PC-3 (cell line): Measurements from ENCODE around the gene KCNQ2.

Experiments used
- EZH2phosphoT487 ChIP-seq: fragments of 300-600 bp; sonication (generic); IDR thresholded peaks from 2 replicates; pipeline ENCODE4 v1.6.1; 2018; ENCODE audit warnings: mild to moderate bottlenecking, antibody characterized with exemption, low read length, borderline replicate concordance
- TF ChIP-seq, protein P1 (sequence below): fragments of 300-600 bp; sonication (generic); conservative IDR thresholded peaks from 2 replicates; pipeline ENCODE4 v1.5.1; 2017; ENCODE audit warnings: antibody characterized with exemption, low read depth, mild to moderate bottlenecking, low read length

DNA sequence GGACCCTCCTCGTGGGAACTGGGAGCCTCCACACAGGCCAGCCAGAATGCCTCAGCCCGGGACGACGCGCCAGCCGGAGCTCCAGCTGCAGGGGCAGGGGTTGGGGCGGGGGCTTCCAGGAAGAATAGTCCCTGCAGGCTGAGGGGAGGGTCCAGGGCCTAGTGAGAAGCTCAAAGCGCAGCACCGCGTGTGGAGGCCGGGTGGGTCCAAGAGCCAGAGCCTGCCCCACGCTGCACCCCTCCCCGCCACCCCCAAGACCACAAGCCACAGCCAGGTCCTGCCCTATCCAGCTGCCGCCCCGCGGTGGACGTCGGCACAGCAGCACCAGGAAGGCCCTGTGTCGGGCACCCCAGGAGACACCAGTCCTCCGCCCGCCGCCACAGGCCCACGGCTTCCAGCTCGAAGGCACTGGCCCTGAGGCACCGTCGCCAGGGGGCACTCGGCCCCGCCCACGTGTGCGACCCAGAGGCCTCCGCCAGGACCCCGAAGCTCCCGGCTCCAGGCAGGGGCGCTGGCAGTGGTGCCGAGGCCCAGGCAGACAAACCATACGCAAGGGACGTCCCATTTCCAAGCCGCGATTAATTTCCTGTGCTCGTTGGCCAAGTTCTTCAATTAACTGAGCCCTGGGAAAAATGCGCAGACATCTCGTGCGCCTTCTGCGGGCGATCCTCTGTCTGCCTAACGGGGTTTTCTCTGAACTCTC lies 19.5 kb downstream of the KCNQ2 start:
- TF ChIP-seq, protein P1, sequence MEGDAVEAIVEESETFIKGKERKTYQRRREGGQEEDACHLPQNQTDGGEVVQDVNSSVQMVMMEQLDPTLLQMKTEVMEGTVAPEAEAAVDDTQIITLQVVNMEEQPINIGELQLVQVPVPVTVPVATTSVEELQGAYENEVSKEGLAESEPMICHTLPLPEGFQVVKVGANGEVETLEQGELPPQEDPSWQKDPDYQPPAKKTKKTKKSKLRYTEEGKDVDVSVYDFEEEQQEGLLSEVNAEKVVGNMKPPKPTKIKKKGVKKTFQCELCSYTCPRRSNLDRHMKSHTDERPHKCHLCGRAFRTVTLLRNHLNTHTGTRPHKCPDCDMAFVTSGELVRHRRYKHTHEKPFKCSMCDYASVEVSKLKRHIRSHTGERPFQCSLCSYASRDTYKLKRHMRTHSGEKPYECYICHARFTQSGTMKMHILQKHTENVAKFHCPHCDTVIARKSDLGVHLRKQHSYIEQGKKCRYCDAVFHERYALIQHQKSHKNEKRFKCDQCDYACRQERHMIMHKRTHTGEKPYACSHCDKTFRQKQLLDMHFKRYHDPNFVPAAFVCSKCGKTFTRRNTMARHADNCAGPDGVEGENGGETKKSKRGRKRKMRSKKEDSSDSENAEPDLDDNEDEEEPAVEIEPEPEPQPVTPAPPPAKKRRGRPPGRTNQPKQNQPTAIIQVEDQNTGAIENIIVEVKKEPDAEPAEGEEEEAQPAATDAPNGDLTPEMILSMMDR, result peak; percentile 47
- TF ChIP-seq EZH2phosphoT487, result no peak
